ENCODE measurements around the gene GNA15.
A peak's percentile ranks its signal among the peaks of the same experiment; 100 is the strongest.
"Not testable (repeated sequence)": the region's sequence is repeated elsewhere in the genome, so short reads cannot be mapped to it uniquely, and the experiment has no call there.

The GNA15 gene

GRCh38 chr19:3153286-3154230, 17.7 kb downstream of the GNA15 start:
- DNase-seq (ENCODE audit: low spot score): no peak
- no peak for TF ChIP-seq CTCF (IDR thresholded peaks at IDR 0.05; ENCODE audit: borderline replicate concordance, control extremely low read depth, extremely low read depth, insufficient read depth, missing control alignments)
- in situ Hi-C loops (cut with MboI; ENCODE audit: low sequenced_read_pairs, unreplicated experiment): no loop called here

GRCh38 chr19:3154447-3154846, 18.6 kb downstream of the GNA15 start:
- DNase-seq (ENCODE audit: low spot score); in situ Hi-C loops (cut with MboI; ENCODE audit: low sequenced_read_pairs, unreplicated experiment): not testable (repeated sequence)

GRCh38 chr19:3154957-3155736, 19.3 kb downstream of the GNA15 start:
- DNase-seq (ENCODE audit: low spot score): peak; percentile 90
- in situ Hi-C loops (cut with MboI; ENCODE audit: low sequenced_read_pairs, unreplicated experiment): no loop called here
- no peak for TF ChIP-seq CTCF (IDR thresholded peaks at IDR 0.05; ENCODE audit: borderline replicate concordance, control extremely low read depth, extremely low read depth, insufficient read depth, missing control alignments)

- no peak for TF ChIP-seq CTCF (IDR thresholded peaks at IDR 0.05; ENCODE audit: borderline replicate concordance, control extremely low read depth, extremely low read depth, insufficient read depth, missing control alignments)
- no peak for DNase-seq (ENCODE audit: low spot score)
- in situ Hi-C loops (cut with MboI; ENCODE audit: low sequenced_read_pairs, unreplicated experiment): no loop called here
Observed at GRCh38 chr19:3157096-3157845, 21.4 kb downstream of the GNA15 start.

- DNase-seq (ENCODE audit: low spot score): no peak
- in situ Hi-C loops (cut with MboI; ENCODE audit: low sequenced_read_pairs, unreplicated experiment): no loop called here
- no peak for TF ChIP-seq CTCF (IDR thresholded peaks at IDR 0.05; ENCODE audit: borderline replicate concordance, control extremely low read depth, extremely low read depth, insufficient read depth, missing control alignments)
Observed at GRCh38 chr19:3159565-3159964, 23.7 kb downstream of the GNA15 start.

GRCh38 chr19:3160219-3160618, 24.4 kb downstream of the GNA15 start:
- DNase-seq (ENCODE audit: low spot score): no peak
- TF ChIP-seq CTCF (IDR thresholded peaks at IDR 0.05; ENCODE audit: borderline replicate concordance, control extremely low read depth, extremely low read depth, insufficient read depth, missing control alignments): no peak
- in situ Hi-C loops (cut with MboI; ENCODE audit: low sequenced_read_pairs, unreplicated experiment): no loop called here
